ENCODE data around the gene MCRIP2.
A peak's percentile ranks its signal among the peaks of the same experiment; 100 is the strongest.

MCRIP2 gene

DNA sequence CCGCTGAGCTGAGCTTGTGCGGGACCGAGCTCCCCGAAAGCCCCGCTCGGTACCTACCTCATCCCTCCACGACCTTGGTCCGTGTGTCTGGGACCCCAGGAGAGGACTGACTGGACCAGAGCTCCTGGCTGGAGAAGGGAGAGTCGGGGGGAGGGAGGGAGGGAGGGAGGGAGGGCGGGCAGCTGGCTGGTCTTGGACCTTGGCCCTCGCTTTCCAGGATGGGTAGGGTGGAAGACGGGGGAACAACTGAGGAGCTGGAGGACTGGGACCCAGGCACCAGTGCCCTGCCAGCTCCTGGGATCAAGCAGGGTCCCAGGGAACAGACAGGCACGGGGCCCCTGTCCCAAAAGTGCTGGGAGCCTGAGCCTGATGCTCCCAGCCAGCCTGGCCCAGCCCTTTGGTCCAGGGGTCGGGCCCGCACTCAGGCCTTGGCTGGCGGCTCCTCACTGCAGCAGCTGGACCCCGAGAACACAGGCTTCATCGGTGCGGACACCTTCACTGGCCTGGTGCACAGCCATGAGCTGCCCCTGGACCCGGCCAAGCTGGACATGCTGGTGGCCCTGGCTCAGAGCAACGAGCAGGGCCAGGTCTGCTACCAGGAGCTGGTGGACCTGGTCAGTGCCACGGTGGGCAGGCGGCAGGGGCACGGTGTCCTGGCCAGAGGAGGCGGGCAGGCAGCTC, 34.4 kb downstream of the MCRIP2 start:
- H3K4me3 ChIP-seq (ENCODE audit: low read depth, low read length) = no peak overlapping the region
- no peak for DNase-seq (ENCODE audit: low read depth)
- TF ChIP-seq, protein P1, sequence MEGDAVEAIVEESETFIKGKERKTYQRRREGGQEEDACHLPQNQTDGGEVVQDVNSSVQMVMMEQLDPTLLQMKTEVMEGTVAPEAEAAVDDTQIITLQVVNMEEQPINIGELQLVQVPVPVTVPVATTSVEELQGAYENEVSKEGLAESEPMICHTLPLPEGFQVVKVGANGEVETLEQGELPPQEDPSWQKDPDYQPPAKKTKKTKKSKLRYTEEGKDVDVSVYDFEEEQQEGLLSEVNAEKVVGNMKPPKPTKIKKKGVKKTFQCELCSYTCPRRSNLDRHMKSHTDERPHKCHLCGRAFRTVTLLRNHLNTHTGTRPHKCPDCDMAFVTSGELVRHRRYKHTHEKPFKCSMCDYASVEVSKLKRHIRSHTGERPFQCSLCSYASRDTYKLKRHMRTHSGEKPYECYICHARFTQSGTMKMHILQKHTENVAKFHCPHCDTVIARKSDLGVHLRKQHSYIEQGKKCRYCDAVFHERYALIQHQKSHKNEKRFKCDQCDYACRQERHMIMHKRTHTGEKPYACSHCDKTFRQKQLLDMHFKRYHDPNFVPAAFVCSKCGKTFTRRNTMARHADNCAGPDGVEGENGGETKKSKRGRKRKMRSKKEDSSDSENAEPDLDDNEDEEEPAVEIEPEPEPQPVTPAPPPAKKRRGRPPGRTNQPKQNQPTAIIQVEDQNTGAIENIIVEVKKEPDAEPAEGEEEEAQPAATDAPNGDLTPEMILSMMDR (IDR thresholded peaks at IDR 0.05; ENCODE audit: control insufficient read depth, extremely low read depth, insufficient read depth) = no peak

DNA sequence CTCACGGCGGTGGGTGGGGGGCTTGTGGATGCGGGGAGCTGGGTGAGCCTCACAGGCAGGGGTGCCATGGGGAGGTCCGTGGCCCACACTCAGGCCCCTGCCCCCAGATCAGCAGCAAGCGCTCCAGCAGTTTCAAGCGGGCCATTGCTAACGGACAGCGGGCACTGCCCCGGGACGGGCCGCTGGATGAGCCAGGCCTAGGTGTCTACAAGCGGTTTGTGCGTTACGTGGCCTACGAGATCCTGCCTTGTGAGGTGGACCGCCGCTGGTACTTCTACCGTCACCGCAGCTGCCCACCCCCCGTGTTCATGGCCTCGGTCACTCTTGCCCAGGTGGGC, 34.9 kb downstream of the MCRIP2 start:
- no peak overlapping the region for H3K4me3 ChIP-seq (ENCODE audit: low read depth, low read length)
- TF ChIP-seq, protein P1 (IDR thresholded peaks at IDR 0.05; ENCODE audit: control insufficient read depth, extremely low read depth, insufficient read depth) = no peak
- no peak for DNase-seq (ENCODE audit: low read depth)

DNA sequence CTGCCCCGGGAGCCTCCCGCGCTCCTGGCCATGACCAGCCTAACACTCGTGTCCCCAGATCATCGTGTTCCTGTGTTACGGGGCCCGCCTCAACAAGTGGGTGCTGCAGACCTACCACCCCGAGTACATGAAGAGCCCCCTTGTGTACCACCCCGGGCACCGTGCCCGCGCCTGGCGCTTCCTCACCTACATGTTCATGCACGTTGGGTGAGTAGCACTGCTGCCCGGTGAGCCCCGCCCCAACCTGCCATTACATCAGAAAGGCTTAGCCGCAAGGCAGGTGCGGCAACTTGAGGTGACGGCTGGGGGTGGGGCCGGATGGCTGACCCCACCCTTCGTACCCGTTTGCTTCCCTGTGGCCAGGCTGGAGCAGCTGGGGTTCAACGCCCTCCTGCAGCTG, 35.3 kb downstream of the MCRIP2 start:
- H3K4me3 ChIP-seq (ENCODE audit: low read depth, low read length) = no peak overlapping the region
- no peak for DNase-seq (ENCODE audit: low read depth)
- TF ChIP-seq, protein P1 (IDR thresholded peaks at IDR 0.05; ENCODE audit: control insufficient read depth, extremely low read depth, insufficient read depth) = no peak

DNA sequence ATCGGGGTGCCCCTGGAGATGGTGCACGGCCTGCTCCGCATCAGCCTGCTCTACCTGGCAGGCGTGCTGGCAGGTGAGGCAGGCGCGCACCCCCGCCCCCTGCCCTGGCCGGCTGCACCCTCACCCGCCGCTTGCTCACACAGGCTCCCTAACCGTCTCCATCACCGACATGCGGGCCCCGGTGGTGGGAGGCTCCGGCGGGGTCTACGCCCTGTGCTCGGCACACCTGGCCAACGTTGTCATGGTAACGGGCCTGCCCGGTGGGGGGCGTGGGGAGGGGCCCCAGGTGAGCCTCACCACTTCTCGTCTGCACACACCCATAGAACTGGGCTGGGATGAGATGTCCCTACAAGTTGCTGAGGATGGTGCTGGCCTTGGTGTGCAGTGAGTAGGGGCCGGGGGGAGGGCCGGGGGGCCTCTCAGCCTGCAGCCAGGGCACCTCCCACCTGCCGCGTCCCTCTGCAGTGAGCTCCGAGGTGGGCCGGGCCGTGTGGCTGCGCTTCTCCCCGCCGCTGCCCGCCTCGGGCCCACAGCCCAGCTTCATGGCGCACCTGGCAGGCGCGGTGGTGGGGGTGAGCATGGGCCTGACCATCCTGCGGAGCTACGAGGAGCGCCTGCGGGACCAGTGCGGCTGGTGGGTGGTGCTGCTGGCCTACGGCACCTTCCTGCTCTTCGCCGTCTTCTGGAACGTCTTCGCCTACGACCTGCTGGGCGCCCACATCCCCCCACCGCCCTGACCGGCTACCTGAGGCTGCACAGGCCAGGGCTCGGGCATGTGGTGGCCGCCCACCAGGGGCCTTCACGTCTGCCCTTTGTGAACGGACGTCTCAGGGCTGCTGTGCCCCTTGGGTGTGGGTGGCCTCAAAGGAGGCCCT, 35.9 kb downstream of the MCRIP2 start:
- DNase-seq (ENCODE audit: low read depth) = no peak
- no peak overlapping the region for H3K4me3 ChIP-seq (ENCODE audit: low read depth, low read length)
- TF ChIP-seq, protein P1 (IDR thresholded peaks at IDR 0.05; ENCODE audit: control insufficient read depth, extremely low read depth, insufficient read depth) = no peak

DNA sequence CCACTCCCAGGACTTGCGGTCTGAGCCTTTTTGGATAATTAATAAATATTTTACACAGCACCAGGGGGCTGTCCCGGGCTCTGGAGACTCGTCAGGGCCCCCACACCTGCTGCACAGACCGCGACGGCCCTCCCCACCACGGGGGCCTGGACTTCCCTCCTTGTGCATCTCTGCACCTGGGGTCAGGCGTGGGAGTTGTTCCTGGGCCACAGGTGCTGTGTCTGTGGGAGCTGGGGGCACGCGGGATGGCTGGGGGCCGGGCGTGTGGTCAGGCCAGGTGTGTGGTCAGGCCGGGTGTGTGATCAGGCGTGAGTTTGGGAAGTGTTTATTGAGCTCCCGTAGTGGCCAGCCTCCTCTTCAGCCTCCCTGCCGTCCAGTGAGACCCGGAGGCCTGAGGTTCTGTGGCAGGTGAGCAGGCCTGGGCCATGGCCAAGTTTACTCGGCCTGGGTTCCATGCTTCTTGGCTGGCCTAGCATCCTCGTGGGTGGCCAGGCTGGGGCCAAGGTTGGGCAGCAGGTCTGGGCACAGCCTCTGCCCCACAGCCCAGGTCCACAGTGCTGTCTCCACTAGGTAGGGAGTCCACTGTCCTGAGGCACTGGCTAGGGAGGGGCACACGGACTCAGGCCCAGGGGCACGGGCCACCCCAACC, 36.7 kb downstream of the MCRIP2 start:
- no peak overlapping the region for H3K4me3 ChIP-seq (ENCODE audit: low read depth, low read length)
- TF ChIP-seq, protein P1 (IDR thresholded peaks at IDR 0.05; ENCODE audit: control insufficient read depth, extremely low read depth, insufficient read depth) = no peak
- no peak for DNase-seq (ENCODE audit: low read depth)

DNA sequence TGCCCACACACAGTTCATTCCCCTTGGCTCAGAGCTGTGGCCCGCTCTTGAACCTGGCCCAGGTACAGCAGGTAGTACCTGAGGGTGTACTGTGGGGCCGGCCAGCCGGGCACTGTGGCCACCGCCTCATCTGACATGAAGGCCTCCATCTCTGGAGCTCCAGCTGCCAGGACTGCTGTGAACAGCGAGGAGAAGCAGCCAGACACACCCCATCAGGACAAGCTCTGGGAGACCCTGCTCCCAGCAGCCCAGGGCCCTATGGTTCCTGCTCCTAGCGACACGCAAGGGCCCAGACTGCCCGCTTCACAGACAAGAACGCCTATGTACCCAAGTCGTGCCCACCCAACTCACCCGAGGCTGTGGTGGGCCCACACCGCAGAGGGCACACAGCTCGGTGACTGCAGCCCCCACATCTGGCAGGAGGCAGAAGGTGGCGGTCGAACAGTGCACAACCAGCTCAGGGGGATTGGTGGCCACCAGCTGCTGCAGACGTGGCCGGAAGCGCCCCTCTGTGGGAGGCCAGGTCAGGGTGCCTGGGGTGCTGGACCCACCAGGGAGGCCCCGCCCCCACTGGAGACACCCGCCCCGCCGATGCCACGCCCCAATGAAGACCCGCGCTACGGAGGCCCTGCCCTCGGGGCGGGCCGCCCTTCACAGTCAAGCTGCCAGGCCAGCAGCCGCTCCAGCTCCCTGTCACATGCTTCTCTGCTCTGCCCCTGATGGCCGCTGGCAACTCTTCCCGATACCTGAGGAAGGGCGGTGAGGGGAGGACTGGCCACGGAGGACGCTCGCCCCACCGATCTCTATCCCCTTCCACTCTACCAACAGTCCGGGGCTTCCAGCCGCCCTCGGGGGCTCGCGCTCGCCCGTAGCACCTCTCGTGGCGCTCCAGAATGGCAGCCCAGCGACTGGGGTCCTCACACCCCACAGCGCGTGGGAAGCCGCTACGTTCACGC, 37.5 kb downstream of the MCRIP2 start:
- TF ChIP-seq, protein P1 (IDR thresholded peaks at IDR 0.05; ENCODE audit: control insufficient read depth, extremely low read depth, insufficient read depth) = no peak
- DNase-seq (ENCODE audit: low read depth) = peak; percentile 59
- peak overlapping the region; percentile 52 for H3K4me3 ChIP-seq (ENCODE audit: low read depth, low read length)

All from LNCaP clone FGC (cell line).